ENCODE data around the gene NFIC.
"Not testable (repeated sequence)": the region's sequence is repeated elsewhere in the genome, so short reads cannot be mapped to it uniquely, and the experiment has no call there.

Gene NFIC

GRCh38 chr19:3401004-3401768 lies 34.8 kb downstream of the NFIC start:
- DNase-seq = no peak

GRCh38 chr19:3402631-3403443 lies 36.5 kb downstream of the NFIC start:
- no peak for DNase-seq

- DNase-seq = no peak
Measured at GRCh38 chr19:3403489-3404323, 37.3 kb downstream of the NFIC start.

GRCh38 chr19:3404324-3405260 lies 38.2 kb downstream of the NFIC start:
- no peak for DNase-seq

GRCh38 chr19:3405261-3405653 lies 38.9 kb downstream of the NFIC start:
- DNase-seq = no peak

GRCh38 chr19:3406571-3407111 lies 40.3 kb downstream of the NFIC start:
- DNase-seq = no peak

- DNase-seq = no peak
Measured at GRCh38 chr19:3407556-3408516, 41.5 kb downstream of the NFIC start.

GRCh38 chr19:3408996-3409345 lies 42.6 kb downstream of the NFIC start:
- DNase-seq = no peak

GRCh38 chr19:3409346-3410064 lies 43.1 kb downstream of the NFIC start:
- no peak for DNase-seq

GRCh38 chr19:3411636-3412035 lies 45.3 kb downstream of the NFIC start:
- DNase-seq = no peak

- DNase-seq = no peak
Measured at GRCh38 chr19:3412066-3412465, 45.7 kb downstream of the NFIC start.

- DNase-seq = no peak
Measured at GRCh38 chr19:3413796-3414327, 47.5 kb downstream of the NFIC start.

GRCh38 chr19:3415695-3416094 lies 49.3 kb downstream of the NFIC start:
- DNase-seq = no peak

GRCh38 chr19:3420244-3420755 lies 53.9 kb downstream of the NFIC start:
- DNase-seq = no peak

GRCh38 chr19:3420909-3421619 lies 54.7 kb downstream of the NFIC start:
- DNase-seq = no peak

GRCh38 chr19:3421656-3422055 lies 55.3 kb downstream of the NFIC start:
- DNase-seq = not testable (repeated sequence)

GRCh38 chr19:3423183-3423829 lies 56.9 kb downstream of the NFIC start:
- no peak for DNase-seq

GRCh38 chr19:3426433-3426832 lies 60.0 kb downstream of the NFIC start:
- no peak for DNase-seq
